Nephron (organoid): ENCODE data around the gene ESR1.
"Not testable (repeated sequence)": the region's sequence is repeated elsewhere in the genome, so short reads cannot be mapped to it uniquely, and the experiment has no call there.

ENCODE experiments used
- H3K27ac Mint-ChIP-seq, 3 experiments: 2 replicates each; pipeline ENCODE4 v1.8.0; 2020; ENCODE audit warnings: mixed read lengths in 3 of 3, mild to moderate bottlenecking in 2 of 3, moderate library complexity in 1 of 3
- H3K27me3 Mint-ChIP-seq: 2 replicates; pipeline ENCODE4 v1.8.0; 2021; ENCODE audit warnings: low read depth, mild to moderate bottlenecking, moderate library complexity, mixed read lengths
- H3K36me3 Mint-ChIP-seq: 2 replicates; pipeline ENCODE4 v1.8.0; 2020; ENCODE audit warnings: low read depth, mixed read lengths
- H3K4me1 Mint-ChIP-seq: 2 replicates; pipeline ENCODE4 v1.8.0; 2020; ENCODE audit warnings: mixed read lengths
- H3K4me3 Mint-ChIP-seq, 3 experiments: 2 replicates each; pipeline ENCODE4 v1.8.0; 2020; ENCODE audit warnings: mild to moderate bottlenecking in 3 of 3, mixed read lengths in 3 of 3, moderate library complexity in 2 of 3
- H3K9me3 Mint-ChIP-seq: 2 replicates; pipeline ENCODE4 v1.8.0; 2020; ENCODE audit warnings: mixed read lengths
- TF ChIP-seq, protein P1 (sequence below), 3 experiments: fragments of 200-600 bp; sonication (generic); IDR thresholded peaks; one replicate each; pipeline ENCODE4 v1.5.0; 2021; ENCODE audit warnings: antibody characterized with exemption in 3 of 3; ENCODE audit not compliant: unreplicated experiment in 3 of 3

Gene ESR1

GRCh38 chr6:152012227-152012626 is 204.7 kb downstream of the ESR1 start:
- H3K27me3 Mint-ChIP-seq, result no peaks in the 10 kb centered on the region
- H3K9me3 Mint-ChIP-seq, result peaks cover 3% of the 10 kb centered on the region
- no peak overlapping the region for H3K27ac Mint-ChIP-seq
- no peak overlapping the region for H3K4me3 Mint-ChIP-seq
- TF ChIP-seq, protein P1, sequence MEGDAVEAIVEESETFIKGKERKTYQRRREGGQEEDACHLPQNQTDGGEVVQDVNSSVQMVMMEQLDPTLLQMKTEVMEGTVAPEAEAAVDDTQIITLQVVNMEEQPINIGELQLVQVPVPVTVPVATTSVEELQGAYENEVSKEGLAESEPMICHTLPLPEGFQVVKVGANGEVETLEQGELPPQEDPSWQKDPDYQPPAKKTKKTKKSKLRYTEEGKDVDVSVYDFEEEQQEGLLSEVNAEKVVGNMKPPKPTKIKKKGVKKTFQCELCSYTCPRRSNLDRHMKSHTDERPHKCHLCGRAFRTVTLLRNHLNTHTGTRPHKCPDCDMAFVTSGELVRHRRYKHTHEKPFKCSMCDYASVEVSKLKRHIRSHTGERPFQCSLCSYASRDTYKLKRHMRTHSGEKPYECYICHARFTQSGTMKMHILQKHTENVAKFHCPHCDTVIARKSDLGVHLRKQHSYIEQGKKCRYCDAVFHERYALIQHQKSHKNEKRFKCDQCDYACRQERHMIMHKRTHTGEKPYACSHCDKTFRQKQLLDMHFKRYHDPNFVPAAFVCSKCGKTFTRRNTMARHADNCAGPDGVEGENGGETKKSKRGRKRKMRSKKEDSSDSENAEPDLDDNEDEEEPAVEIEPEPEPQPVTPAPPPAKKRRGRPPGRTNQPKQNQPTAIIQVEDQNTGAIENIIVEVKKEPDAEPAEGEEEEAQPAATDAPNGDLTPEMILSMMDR (IDR thresholded peaks at IDR 0.05; ENCODE audit: unreplicated experiment in 3 of 3), result no peak
- H3K4me1 Mint-ChIP-seq, result no peaks in the 10 kb centered on the region
- no peaks in the 10 kb centered on the region for H3K36me3 Mint-ChIP-seq

GRCh38 chr6:152018876-152019275 is 211.4 kb downstream of the ESR1 start:
- H3K27me3 Mint-ChIP-seq, result no peaks in the 10 kb centered on the region
- peaks cover 7% of the 10 kb centered on the region for H3K9me3 Mint-ChIP-seq
- H3K27ac Mint-ChIP-seq, result no peak overlapping the region
- no peak overlapping the region for H3K4me3 Mint-ChIP-seq
- H3K4me1 Mint-ChIP-seq, result no peaks in the 10 kb centered on the region
- TF ChIP-seq, protein P1 (IDR thresholded peaks at IDR 0.05; ENCODE audit: unreplicated experiment in 3 of 3), result no peak
- H3K36me3 Mint-ChIP-seq, result no peaks in the 10 kb centered on the region

- H3K4me1 Mint-ChIP-seq, result no peaks in the 10 kb centered on the region
- H3K9me3 Mint-ChIP-seq, result peaks cover 4% of the 10 kb centered on the region
- no peaks in the 10 kb centered on the region for H3K36me3 Mint-ChIP-seq
- TF ChIP-seq, protein P1 (IDR thresholded peaks at IDR 0.05; ENCODE audit: unreplicated experiment in 3 of 3), result no peak
- no peak overlapping the region for H3K4me3 Mint-ChIP-seq
- no peaks in the 10 kb centered on the region for H3K27me3 Mint-ChIP-seq
- H3K27ac Mint-ChIP-seq, result no peak overlapping the region
These were observed 214.8 kb downstream of the ESR1 start for GRCh38 chr6:152022303-152022702.

DNA sequence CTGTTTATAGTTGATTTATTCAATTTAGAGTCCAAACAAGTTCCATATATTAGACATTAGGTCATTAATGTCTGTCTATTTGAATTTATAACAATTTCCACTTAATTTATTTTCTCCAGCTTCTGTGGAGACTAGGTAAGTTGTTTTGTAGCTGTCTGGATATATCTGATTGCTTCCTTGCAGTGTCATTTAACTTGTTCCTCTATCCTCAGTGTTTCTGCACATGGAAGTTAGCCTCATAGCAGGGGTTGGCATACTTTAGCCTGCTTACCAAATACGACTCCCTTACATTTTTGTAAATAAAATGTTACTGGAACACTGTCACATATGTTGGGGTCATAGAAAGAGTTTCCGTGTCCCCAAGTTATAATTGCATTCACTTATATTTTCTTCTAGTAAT is 216.1 kb downstream of the ESR1 start:
- H3K4me1 Mint-ChIP-seq, result no peaks in the 10 kb centered on the region
- TF ChIP-seq, protein P1 (IDR thresholded peaks at IDR 0.05; ENCODE audit: unreplicated experiment in 3 of 3), result no peak
- peaks cover 4% of the 10 kb centered on the region for H3K9me3 Mint-ChIP-seq
- no peak overlapping the region for H3K4me3 Mint-ChIP-seq
- H3K27me3 Mint-ChIP-seq, result no peaks in the 10 kb centered on the region
- no peaks in the 10 kb centered on the region for H3K36me3 Mint-ChIP-seq
- no peak overlapping the region for H3K27ac Mint-ChIP-seq

DNA sequence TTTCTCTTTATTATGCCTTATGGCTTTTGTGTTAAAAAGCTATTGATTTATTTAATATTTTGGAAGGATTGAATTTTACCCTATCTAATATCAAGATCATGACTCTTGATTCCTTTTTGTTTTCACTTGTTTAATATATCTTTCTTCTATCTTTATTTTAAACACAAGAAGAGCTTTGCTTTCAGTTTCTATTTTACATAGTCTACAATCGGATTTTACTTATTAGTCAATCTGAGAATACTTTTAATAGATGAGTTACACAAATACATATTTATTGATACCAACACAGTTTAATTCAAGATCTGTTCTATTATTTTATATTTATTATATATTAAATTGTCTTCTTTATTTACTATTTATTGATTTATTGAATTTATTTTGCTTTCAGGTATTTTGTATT is 218.8 kb downstream of the ESR1 start:
- Mint-ChIP-seq H3K36me3 (no peaks in the 10 kb centered on the region), H3K4me1 (no peaks in the 10 kb centered on the region), H3K27ac (no peak overlapping the region), H3K4me3 (no peak overlapping the region), H3K9me3 (peaks cover 8% of the 10 kb centered on the region), H3K27me3 (no peaks in the 10 kb centered on the region)
- TF ChIP-seq, protein P1 (IDR thresholded peaks at IDR 0.05; ENCODE audit: unreplicated experiment in 3 of 3), result no peak

DNA sequence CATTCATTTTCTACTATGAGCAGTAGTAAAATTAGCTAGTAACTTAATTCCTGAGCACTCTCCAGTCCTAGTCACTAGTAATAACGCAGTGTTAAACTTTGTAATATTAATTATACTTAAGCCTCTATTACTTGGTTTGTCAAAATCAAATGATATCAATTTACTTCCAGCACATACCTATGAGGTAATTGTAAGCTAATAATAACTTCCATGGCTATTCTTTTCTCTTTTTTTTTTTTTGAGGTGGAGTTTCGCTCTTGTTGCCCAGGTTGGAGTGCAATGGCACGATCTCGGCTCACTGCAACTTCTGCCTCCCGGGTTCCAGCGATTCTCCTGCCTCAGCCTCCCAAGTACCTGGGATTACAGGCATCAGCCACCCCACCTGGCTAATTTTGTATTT is 219.3 kb downstream of the ESR1 start:
- not testable (repeated sequence) for H3K4me1 Mint-ChIP-seq, H3K36me3 Mint-ChIP-seq, H3K27ac Mint-ChIP-seq, H3K9me3 Mint-ChIP-seq, H3K27me3 Mint-ChIP-seq, H3K4me3 Mint-ChIP-seq

DNA sequence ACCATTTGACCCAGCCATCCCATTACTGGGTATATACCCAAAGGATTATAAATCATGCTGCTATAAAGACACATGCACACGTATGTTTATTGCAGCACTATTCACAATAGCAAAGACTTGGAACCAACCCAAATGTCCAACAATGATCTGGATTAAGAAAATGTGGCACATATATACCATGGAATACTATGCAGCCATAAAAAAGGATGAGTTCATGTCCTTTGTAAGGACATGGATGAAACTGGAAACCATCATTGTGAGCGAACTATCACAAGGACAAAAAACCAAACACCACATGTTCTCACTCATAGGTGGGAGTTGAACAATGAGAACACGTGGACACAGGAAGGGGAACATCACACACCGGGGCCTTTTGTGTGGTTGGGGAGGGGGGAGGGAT is 226.3 kb downstream of the ESR1 start:
- not testable (repeated sequence) for H3K4me1 Mint-ChIP-seq, H3K36me3 Mint-ChIP-seq, H3K4me3 Mint-ChIP-seq, H3K27me3 Mint-ChIP-seq, H3K9me3 Mint-ChIP-seq, H3K27ac Mint-ChIP-seq
